ENCODE data around the gene RFX1.

GRCh38 chr19:13957051-13957450, 49.1 kb downstream of the RFX1 start:
- TF ChIP-seq POLR2AphosphoS5 (IDR thresholded peaks at IDR 0.05) (no peak), POLR2A (IDR thresholded peaks at IDR 0.05) (no peak)
